Measurements from ENCODE around the gene STX8.

STX8 gene

GRCh38 chr17:9331279-9332131, 244.1 kb downstream of the STX8 start:
- DNase-seq (ENCODE audit: low read depth): no peak
- TF ChIP-seq, protein P1, sequence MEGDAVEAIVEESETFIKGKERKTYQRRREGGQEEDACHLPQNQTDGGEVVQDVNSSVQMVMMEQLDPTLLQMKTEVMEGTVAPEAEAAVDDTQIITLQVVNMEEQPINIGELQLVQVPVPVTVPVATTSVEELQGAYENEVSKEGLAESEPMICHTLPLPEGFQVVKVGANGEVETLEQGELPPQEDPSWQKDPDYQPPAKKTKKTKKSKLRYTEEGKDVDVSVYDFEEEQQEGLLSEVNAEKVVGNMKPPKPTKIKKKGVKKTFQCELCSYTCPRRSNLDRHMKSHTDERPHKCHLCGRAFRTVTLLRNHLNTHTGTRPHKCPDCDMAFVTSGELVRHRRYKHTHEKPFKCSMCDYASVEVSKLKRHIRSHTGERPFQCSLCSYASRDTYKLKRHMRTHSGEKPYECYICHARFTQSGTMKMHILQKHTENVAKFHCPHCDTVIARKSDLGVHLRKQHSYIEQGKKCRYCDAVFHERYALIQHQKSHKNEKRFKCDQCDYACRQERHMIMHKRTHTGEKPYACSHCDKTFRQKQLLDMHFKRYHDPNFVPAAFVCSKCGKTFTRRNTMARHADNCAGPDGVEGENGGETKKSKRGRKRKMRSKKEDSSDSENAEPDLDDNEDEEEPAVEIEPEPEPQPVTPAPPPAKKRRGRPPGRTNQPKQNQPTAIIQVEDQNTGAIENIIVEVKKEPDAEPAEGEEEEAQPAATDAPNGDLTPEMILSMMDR (IDR thresholded peaks at IDR 0.05; ENCODE audit: control insufficient read depth, extremely low read depth, insufficient read depth): no peak

DNA sequence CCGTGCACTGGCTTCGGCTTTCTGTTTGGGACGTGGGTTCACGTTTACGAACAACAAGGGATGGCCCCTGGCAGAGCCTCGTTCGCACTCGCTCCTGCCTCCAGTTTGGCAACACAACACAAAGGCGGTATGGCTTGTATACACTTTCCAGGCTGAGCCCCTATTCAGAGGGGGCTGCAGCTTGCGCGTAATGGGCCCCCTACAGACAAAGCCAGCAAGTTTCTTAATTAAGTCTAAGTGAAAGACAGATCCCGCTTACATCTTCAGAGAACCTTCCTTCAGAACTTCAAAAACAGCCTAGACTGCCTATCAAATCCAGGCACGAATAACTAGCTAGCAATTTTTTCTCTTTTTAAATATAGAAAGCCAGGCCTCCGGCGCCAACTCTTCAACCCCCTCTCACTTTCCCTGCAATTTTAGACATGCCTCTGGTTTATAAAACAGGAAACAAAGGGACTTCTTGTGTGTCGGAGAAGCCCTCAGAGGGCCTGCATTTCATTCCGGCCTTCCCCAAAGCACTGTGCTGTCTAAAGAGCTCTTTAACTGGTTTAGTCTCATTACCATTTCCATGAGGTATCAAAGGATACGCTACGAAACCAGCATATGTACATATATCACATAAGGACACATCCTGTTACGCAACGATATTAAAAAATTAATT, 244.9 kb downstream of the STX8 start:
- H3K4me3 ChIP-seq (ENCODE audit: low read depth, low read length): no peak overlapping the region
- TF ChIP-seq, protein P1 (IDR thresholded peaks at IDR 0.05; ENCODE audit: control insufficient read depth, extremely low read depth, insufficient read depth): no peak
- no peak for DNase-seq (ENCODE audit: low read depth)

More at GRCh38 chr17:9331279-9332131, 244.1 kb downstream of the STX8 start:
- H3K4me3 ChIP-seq (ENCODE audit: low read depth, low read length): no peak overlapping the region

GRCh38 chr17:9330141-9330540, 245.5 kb downstream of the STX8 start:
- DNase-seq (ENCODE audit: low read depth): no peak
- no peak overlapping the region for H3K4me3 ChIP-seq (ENCODE audit: low read depth, low read length)
- TF ChIP-seq, protein P1 (IDR thresholded peaks at IDR 0.05; ENCODE audit: control insufficient read depth, extremely low read depth, insufficient read depth): no peak

DNA sequence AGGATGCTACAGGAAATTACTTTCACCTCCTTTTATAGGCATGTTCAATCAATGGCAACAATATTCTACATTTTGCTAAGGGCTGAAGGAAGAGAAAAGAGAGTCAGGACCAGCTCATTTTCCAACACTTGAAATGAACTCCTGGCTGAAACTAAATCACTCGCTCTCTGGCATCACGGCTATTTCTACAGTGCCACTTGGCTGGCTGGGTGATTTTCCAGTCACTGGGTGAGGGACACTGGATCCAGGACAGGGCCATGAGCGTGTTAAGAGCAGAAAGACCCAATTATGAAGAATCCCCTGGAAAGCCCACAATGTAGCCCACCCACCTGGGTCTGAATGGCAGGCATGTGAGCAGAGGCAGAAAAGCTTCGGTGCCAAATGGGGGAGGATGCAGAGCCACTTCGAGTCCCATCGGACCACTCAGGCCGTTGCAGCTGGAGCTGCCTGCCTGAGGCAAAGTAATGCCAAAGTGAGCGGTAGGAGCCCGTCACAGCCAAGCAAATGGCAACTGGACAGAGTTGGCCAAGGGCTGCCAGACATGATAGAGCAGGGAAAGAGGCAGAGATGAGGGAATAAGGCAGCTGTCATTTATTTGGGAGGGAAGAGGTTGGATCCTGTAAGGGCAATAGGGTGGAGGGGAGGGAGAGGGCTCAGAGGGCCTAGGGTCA, 246.2 kb downstream of the STX8 start:
- TF ChIP-seq, protein P1 (IDR thresholded peaks at IDR 0.05; ENCODE audit: control insufficient read depth, extremely low read depth, insufficient read depth): no peak
- no peak overlapping the region for H3K4me3 ChIP-seq (ENCODE audit: low read depth, low read length)
- no peak for DNase-seq (ENCODE audit: low read depth)

DNA sequence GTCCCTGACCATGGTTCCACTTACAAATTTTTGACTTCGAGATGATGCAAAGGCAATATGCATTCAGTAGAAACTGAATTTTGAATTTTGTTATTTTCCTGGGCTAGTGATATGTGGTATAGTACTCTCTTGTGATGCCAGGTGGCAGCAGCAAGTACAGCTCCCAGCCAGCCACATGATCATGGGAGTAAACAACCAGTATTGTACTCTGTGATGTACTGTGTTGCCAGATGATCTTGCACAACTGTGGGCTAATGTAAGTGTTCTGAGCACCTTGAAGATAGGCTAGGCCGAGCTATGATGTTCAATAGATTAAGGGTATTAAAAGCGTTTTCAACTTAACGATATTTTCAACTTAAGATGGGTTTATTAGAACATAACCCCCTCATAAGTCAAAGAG, 250.8 kb downstream of the STX8 start:
- no peak overlapping the region for H3K4me3 ChIP-seq (ENCODE audit: low read depth, low read length)
- DNase-seq (ENCODE audit: low read depth): peak; percentile 6
- TF ChIP-seq, protein P1 (IDR thresholded peaks at IDR 0.05; ENCODE audit: control insufficient read depth, extremely low read depth, insufficient read depth): peak; percentile 34; the same call in 1 of the 2 replicates

- H3K4me3 ChIP-seq (ENCODE audit: low read depth, low read length): no peak overlapping the region
- no peak for DNase-seq (ENCODE audit: low read depth)
- TF ChIP-seq, protein P1 (IDR thresholded peaks at IDR 0.05; ENCODE audit: control insufficient read depth, extremely low read depth, insufficient read depth): no peak
Measured at GRCh38 chr17:9322326-9322725, 253.3 kb downstream of the STX8 start.

Data from LNCaP clone FGC (cell line).